Uterus (tissue), 2 donors: ENCODE measurements around the gene TSPAN9.

ENCODE experiments used
- POLR2A ChIP-seq, 2 donors: fragments of 450-650 bp; IDR thresholded peaks; one replicate each; pipeline ENCODE4 v1.6.1; 2016; ENCODE audit warnings: antibody characterized with exemption in 2 of 2, mild to moderate bottlenecking in 1 of 2, moderate library complexity in 1 of 2
- TF ChIP-seq, protein P1 (sequence below), 4 experiments: fragments of 200-600 bp in 2 of 4; fragments of 450-650 bp in 2 of 4; sonication (generic) in 2 of 4; IDR thresholded peaks; one replicate each; pipeline ENCODE4 v1.5.1; 2016 to 2019; ENCODE audit warnings: antibody characterized with exemption in 4 of 4, mild to moderate bottlenecking in 2 of 4, moderate library complexity in 1 of 4

DNA sequence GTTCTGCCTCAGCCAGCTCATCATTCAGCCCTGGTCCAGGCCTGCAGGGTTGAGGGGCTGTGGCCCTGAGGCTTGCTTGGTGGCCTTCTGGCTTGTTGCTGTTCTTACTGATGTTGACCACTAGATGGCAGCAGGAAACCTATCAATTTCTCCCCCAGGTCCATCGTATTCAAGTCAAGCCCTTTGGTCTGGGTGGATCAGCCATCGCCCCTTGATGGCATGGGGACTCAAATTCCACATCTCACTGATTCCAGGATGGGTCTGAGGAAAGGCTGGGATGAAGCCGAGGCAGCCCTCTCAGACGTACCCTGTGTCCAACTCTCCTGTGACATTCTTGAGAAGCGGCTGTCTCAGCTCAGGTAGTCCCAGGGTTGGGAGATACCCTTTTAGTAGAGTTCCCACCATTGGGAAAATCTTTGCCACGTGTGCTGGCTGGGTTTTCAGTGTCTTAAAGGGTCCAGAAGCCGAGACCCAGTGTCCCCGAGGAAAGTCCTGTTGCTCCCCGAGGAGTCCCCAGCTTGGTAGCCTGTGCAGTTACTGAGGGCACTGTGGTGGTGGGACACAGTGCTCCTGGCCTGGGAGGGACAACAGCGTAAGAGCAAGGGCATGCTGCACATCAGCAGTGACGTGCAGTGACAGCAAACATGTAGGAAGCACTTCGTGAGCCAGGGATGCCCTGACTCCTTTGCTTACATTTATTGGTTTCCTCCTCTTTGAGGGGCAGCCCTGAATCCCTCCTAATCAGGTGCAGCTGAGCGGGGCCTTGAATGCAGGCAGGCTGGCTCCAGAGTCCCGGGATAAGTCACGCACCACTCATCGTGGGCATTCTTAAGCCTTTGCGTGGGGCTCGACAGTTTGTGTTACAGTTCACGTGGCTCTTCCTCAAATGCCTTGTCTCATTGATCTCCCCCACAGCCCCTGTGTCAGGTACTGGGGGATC lies 58.6 kb downstream of the TSPAN9 start:
- TF ChIP-seq, protein P1, sequence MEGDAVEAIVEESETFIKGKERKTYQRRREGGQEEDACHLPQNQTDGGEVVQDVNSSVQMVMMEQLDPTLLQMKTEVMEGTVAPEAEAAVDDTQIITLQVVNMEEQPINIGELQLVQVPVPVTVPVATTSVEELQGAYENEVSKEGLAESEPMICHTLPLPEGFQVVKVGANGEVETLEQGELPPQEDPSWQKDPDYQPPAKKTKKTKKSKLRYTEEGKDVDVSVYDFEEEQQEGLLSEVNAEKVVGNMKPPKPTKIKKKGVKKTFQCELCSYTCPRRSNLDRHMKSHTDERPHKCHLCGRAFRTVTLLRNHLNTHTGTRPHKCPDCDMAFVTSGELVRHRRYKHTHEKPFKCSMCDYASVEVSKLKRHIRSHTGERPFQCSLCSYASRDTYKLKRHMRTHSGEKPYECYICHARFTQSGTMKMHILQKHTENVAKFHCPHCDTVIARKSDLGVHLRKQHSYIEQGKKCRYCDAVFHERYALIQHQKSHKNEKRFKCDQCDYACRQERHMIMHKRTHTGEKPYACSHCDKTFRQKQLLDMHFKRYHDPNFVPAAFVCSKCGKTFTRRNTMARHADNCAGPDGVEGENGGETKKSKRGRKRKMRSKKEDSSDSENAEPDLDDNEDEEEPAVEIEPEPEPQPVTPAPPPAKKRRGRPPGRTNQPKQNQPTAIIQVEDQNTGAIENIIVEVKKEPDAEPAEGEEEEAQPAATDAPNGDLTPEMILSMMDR (IDR thresholded peaks at IDR 0.05), result peak; percentile 69 to 92 (median 82)
- TF ChIP-seq POLR2A (IDR thresholded peaks at IDR 0.05), result no peak
